ENCODE measurements around the gene TNFRSF17. TPM values are rescaled to one million over a fixed set of nuclear protein-coding genes. Genes with fewer than 3 reads are reported as not detected.

The TNFRSF17 gene
- total and polyA plus RNA-seq, 10 of the 15 experiments (the other 5 are each of a cell fraction or from before 2014, with no cell fraction given): 106 to 461 (median 179) TPM

DNA sequence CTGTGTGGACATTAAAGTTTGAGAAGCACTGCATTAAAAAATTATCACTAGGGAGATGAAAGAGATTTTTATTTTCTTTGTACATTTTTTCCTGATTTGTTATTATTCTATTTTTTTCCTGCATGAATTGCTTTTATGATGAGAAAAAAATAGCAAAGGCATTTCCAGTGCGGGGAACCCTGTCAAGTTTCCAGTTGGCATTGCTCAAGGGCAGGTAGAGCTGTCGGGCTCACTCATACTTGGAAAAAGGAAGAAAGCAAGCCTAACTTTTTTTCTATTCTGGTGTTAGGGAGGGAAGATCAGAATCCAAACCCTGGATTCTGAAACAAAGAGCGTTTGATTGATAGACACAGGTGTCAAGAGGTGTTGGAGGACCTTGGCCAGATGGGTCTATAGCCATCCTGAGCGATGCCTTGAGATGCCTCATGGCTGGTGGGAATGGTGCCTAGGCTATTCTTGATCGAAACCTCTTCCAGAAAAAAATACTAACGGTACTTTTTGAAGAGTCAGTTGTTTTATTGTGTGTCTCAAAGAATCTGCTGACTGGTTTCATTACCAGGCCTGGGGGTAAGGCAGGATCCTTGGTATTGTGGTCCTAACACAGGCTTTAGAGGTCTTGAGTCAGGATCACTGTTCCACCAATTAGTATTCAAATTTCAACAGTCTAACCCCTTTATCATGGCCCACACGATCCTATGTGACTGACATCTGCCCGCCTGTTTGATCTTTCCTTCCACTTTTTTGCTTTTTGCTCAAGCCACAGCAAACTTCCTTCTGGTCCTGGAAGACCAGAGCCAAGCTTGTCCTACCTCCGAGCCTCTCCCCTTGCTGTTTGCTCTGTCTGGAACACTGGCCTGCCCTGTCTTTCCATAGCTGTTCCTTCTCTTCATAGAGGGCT, 31.7 kb downstream of the TNFRSF17 start:
- Histone ChIP-seq H3K27me3 (replicated peaks in 1 of 2; ENCODE audit: control insufficient read depth in 2 of 2, insufficient read depth in 2 of 2, low read length in 1 of 2) (no peaks in the 10 kb centered on the region), H4K20me1 (ENCODE audit: control insufficient read depth, insufficient read depth) (no peaks in the 10 kb centered on the region), H3K9ac (ENCODE audit: control insufficient read depth, insufficient read depth, low read length) (no peak overlapping the region), H3K27ac (ENCODE audit: control insufficient read depth, insufficient read depth) (no peak overlapping the region), H3K36me3 (ENCODE audit: control insufficient read depth in 2 of 2, insufficient read depth in 2 of 2, low read length in 1 of 2) (peaks cover 5 to 12% of the 10 kb centered on the region in 2 experiments; a peak in 3 of 4 replicates), H2AFZ (ENCODE audit: control insufficient read depth, low read depth, low read length) (no peak overlapping the region), H3K4me1 (ENCODE audit: control insufficient read depth, insufficient read depth, low read length) (peaks cover 7% of the 10 kb centered on the region), H3K4me2 (ENCODE audit: control insufficient read depth, insufficient read depth) (no peak overlapping the region), H3K9me3 (replicated peaks; ENCODE audit: control insufficient read depth, insufficient read depth, low read length) (no peaks in the 10 kb centered on the region), H3K4me3 (no peak overlapping the region), H3K79me2 (ENCODE audit: control insufficient read depth, insufficient read depth, low read length) (peaks cover 44% of the 10 kb centered on the region)
- ChIA-PET CTCF (interaction anchor here (0.8 to 2.5 kb wide), 4 partner anchors 14 to 71 kb away, joined by 3 to 8 read pairs (median 5); no protein-coding TSS in a partner anchor), SMC1A (ENCODE audit: uncharacterized antibody, unreplicated experiment) (interaction anchor here (0.7 to 2.4 kb wide), 7 partner anchors 11 to 246 kb away, joined by 3 to 5 read pairs (median 3); no protein-coding TSS in a partner anchor), POLR2A (interaction anchor here (0.9 kb wide), 1 partner anchor 26 kb away, joined by 6 read pairs; no protein-coding TSS in a partner anchor), RAD21 (ENCODE audit: unreplicated experiment) (interaction anchor here (0.5 to 1.2 kb wide), 3 partner anchors 39 to 71 kb away, joined by 3 to 4 read pairs (median 3); no protein-coding TSS in a partner anchor)
- DNase-seq (ENCODE audit: low read depth, low spot score) (no peak), ATAC-seq (no peak), FAIRE-seq (no peak)
- WGBS (ENCODE audit: insufficient coverage, insufficient replicate concordance, low lambda C conversion rate, missing lambda C conversion rate): 77% methylated on average over 9 of the region's 9 CpGs
- in situ Hi-C loops (cut with MboI): no loop called here
- intact Hi-C loops (cut with micrococcal nuclease; ENCODE audit: unreplicated experiment): no loop called here
- TF ChIP-seq SUPT20H (IDR thresholded peaks at IDR 0.05; ENCODE audit: borderline replicate concordance, control insufficient read depth, low read depth, low read length): no peak
- no peak for TF ChIP-seq USF1 (IDR thresholded peaks at IDR 0.05; ENCODE audit: borderline replicate concordance, extremely low read length, insufficient read depth, low read depth, low read length)
- BruUV-seq (replicated peaks): no TSS peak
